GM13976 (cell line): ENCODE results near the gene HOPX.

ENCODE experiments used
- DNase-seq: peaks from one replicate; pipeline ENCODE4 v3.0.0; 2012; ENCODE audit warnings: low spot score
- CTCF ChIP-seq: IDR thresholded peaks from 2 replicates; pipeline ENCODE4 v1.5.1; 2012; ENCODE audit warnings: borderline replicate concordance, mild to moderate bottlenecking; ENCODE audit not compliant: insufficient read depth; ENCODE audit errors: extremely low read depth, missing control alignments, control extremely low read depth
- in situ Hi-C: fragments of 300-500 bp; cut with MboI; formaldehyde crosslinking; loops from one replicate; pipeline ENCODE4 v1.12.0; 2022; ENCODE audit warnings: low sequenced_read_pairs, mixed read lengths, inconsistent platforms; ENCODE audit not compliant: unreplicated experiment

HOPX gene

GRCh38 chr4:56626420-56626819 lies 54.7 kb downstream of the HOPX start:
- DNase-seq: no peak
- TF ChIP-seq CTCF: no peak
- in situ Hi-C loops: no loop called here

DNA sequence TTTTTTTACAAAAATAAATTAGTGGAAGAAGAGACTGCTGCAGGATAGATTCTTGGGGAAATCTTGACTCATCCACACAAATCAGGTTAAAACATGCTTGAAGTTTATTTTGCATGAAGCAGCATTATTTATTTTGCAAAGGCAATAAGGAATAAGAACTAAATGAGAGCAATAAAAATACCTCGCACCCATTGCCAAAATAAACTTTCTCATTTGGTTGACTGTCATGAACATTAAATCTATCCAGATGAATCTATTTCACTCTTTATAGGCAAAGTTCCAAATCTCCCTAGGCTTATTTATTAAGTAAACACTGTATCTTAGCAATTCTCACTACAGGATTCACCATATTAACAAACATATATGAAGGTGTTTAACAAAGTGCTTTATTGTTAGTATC lies 58.9 kb downstream of the HOPX start:
- DNase-seq: no peak
- no peak for TF ChIP-seq CTCF
- in situ Hi-C loops: no loop called here

GRCh38 chr4:56619816-56620215 lies 61.3 kb downstream of the HOPX start:
- in situ Hi-C loops: no loop called here
- TF ChIP-seq CTCF: no peak
- no peak for DNase-seq

- TF ChIP-seq CTCF: no peak
- in situ Hi-C loops: no loop called here
- no peak for DNase-seq
Measured at GRCh38 chr4:56619160-56619559, 61.9 kb downstream of the HOPX start.

GRCh38 chr4:56618734-56619133 lies 62.4 kb downstream of the HOPX start:
- no peak for TF ChIP-seq CTCF
- in situ Hi-C loops: no loop called here
- no peak for DNase-seq

DNA sequence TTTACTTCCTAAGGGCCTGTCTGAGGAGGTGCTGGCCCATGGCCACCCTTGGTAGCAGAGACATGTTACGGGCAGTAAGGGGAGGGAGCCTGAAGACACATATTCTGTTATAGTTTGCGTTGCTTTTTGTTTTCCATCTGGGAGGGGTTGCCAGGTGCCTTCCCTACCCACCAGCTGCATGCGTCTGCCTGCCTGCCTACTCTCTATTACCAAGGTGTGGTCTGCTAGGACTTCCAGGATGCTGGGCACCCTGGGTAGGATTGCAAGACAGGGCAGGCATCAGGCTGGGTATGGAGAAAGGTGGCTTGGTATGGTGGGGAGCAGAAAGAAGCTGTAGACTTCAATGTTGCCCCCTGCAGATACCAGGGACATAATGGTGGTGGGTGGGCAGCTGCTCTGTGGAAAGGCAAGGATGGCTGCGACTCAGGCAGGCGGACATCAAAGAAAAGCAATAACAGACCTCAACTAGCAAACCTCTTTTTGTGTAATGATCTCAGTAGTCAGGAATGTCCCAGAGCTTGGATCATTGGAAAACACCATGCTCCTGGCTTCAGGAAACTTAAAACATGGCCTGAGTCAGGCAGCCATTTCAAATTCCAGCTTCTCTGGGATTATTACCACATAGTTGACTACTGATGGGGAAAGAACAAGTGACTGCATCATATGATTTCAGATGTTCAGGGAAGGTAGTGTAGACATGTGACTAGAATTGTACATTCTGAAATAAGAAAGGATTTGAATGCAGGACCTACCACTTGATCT lies 67.8 kb downstream of the HOPX start:
- no peak for TF ChIP-seq CTCF
- DNase-seq: no peak
- in situ Hi-C loops: no loop called here

DNA sequence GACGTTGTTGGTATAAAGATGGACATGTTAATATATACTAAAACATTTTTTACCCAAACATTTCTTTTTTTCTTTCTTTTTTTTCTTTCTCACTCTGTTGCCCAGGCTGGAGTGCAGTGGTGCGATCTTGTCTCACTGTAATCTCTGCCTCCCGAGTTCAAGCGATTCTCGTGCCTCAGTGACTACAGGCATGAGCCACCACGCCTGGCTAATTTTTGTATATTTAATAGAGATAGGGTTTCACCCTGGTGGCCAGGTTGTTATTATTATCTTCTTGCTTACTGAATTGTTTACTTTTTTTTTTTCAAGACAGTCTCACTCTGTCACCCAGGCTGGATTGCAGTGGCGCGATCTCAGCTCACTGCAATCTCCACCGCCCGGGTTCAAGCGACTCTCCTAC lies 68.8 kb downstream of the HOPX start:
- DNase-seq: no peak
- no peak for TF ChIP-seq CTCF
- in situ Hi-C loops: no loop called here
